Activated T-cell treated with anti-CD3 and anti-CD28 coated beads for 4 hours (primary cell): ENCODE data around the gene CDH13.

ENCODE experiments used
- DNase-seq: peaks from one replicate; pipeline ENCODE4 v3.0.0-alpha.2; 2020

Gene CDH13

DNA sequence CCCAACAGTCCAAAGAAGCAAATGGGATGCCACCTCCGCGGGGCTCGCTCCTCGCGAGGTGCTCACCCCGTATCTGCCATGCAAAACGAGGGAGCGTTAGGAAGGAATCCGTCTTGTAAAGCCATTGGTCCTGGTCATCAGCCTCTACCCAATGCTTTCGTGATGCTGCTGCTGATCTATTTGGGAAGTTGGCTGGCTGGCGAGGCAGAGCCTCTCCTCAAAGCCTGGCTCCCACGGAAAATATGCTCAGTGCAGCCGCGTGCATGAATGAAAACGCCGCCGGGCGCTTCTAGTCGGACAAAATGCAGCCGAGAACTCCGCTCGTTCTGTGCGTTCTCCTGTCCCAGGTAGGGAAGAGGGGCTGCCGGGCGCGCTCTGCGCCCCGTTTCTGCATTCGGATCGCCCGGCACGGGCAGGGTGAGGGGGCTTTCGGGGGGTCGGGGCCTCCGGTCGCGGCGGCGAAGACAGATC is at the start of gene CDH13:
CDH13 (plus strand) TSS at position 179 of the 471 bp plus-strand sequence.
- DNase-seq = no peak

DNA sequence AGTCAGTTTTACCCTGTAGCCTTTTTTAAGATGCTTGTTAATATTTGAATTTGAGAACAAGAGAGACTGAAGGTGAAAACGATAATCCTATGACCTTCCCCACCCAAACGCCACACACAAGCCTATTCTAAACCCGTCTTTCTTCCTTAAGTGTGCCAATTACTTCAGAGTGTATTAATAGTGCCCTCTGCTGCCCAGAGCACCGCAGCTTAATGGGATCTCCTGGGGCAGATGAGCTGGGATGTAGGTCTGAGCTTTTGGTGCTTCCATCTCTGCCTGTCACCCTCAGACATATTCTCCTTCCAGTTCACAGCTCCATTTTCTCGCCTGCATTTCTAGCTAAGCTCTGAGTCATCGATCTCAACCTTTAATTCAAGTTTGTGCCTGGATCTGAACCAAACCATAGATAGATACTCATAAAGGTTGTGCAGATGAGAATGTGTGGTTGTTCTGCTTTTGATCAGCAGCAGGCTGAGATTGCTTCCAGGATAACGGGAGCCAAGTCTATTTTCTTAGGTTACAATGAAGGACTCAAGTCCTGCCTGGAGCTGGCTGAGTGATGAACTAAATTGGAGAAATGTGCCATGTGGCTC is 46.4 kb upstream of the CDH13 start:
- no peak for DNase-seq

DNA sequence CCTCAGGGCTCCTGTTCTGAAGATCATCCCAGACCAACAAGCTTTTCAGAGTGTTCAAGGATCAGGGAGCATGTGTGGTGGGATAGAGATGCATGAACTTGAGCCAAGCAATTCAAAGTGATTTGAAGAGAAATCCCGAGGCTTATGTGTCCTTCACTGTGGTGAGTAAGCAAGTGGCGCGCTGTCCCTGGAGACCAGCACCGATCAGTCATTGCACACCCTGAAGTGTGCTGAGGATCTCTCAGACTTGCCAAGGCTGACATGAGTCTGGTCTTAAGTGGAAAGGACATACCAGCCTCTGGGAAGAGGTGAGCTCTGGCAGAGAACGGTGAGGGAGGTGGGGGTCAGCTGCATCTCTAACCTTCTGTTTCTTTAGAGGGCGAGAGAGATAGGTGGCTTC is 43.8 kb upstream of the CDH13 start:
- DNase-seq = no peak

DNA sequence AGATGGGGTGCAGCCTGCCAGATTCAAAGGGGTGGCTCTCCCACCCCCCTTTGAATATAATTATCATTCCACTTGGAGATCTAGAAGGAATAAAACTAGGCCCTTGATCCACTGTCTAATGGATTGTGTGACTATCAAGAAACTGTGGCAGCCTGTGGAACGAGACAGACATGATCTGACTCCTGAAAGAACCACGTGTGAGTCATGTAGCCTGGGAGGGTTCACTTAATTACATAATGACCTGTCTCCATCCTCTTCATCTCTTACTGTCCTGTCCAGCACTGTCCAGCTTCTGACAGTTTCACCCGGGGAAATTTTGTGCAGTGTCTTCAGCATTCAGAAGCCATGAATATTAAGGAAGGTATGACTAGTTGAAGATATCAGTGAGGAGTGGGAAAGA is 43.3 kb upstream of the CDH13 start:
- no peak for DNase-seq

DNA sequence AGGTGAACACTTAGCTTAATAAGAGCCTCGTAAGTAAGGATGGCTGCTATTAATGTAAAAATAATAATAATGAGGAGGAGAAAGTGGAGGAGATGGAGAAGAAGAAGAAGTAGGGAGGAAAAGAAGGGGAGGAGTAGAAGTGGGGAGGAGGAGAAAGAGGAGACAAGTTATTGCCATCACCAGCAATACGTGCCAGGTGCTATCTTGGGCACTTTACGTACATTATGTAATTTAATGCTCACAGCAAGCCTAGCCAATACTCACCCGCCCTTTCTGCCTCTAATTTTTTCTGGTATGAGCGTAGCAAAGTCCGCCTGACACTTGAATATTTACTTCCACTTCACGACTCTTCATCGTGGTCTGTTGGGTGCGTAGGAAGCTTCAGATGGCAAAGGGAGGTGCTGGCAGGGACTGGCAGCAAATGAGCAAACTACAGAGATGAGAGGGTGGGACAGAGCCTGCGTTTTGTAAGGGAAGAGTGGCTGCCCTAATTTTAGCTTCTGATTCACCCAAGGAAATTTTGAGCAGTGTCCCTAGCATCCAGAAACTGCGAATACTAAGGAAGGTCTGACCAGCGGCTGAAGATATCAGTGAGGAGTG is 42.1 kb upstream of the CDH13 start:
- DNase-seq = no peak

DNA sequence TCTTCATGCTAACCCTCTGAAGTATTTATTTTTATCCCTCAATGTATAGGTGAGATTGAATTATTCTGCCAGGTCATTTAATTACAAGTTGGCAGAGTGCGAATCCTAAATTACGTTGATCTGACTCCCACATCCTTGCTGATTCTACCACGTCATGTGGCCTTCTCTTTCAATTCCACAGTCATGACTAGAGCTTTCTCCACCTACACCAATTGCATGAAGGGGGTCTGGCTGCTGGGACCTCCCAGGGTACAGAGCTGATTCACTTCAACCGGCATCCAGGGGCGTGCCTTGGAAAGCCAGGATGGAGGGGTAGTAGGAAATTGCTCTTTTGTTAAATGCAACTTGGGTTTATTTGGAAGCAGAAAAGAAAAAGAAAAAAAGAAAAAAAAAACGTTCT is 41.1 kb upstream of the CDH13 start:
- no peak for DNase-seq

DNA sequence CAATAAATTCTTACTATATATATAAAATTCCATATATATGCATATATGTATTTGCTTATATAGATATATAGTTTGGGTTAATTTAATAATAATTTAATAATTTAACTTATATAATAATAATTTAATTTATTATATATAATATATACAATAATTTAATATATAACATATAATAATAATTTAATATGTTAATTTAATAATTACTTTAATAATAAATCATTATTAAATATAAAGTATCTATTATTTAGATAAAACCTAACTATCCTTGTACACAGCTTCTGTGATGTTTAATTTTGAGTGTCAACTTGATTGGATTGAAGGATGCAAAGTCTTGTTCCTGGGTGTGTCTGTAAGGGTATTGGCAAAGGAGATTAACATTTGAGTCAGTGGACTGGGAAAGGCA is 40.6 kb upstream of the CDH13 start:
- DNase-seq = no peak

DNA sequence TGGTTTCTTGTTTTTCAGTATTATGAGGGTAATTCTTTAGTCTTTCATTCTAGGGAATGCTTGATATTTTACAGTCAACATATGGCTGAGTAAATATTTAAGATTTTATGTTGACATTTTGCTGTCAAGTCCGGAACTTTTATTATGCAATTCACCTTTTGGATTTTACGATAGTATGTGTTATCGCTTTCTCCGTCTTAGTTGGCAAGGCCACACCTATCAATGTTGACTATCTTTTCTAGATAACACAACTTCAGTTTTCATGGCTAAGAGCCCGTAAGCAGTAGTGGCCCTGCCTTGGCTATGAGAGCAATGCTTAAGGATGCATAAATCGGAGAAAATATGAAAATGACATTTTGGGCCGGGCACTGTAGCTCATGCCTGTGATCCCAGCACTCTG is 39.5 kb upstream of the CDH13 start:
- no peak for DNase-seq

DNA sequence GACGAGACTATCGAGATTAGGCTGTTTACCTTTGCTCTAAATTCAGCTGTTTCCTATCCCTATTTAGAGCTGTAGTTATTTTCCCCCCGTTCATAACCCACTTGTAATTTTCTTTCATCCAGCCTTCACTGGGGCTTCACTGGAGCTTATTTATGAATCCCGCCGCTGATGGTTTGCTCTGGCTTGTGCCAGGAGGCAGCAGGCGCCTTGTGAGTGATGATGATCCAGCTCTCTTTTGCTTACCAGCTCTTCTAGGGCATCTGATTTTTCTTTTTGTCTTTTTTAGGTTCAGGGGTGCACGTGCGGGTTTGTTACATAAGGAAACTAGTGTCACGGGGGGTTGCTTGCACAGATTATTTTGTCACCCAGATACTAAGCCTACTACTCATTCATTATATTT is 37.4 kb upstream of the CDH13 start:
- DNase-seq = no peak

DNA sequence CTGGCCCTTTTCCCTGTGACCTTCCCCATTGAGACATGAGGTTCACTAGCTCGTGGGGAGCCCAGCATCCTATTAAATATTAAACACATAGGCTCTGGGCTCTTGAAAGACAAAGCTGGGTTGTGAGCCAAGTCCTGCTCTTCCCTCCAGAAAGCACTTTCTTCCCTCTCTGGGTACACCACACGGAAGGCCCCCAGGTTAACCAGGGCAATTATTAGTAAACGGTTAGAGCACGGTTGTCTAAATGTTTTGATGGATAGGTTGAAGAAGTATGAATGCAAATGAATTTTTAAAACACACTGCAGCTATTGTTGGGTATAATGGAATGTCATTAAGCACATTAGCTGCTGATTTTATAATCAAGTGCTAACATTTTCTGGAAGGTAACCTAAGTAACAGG is 32.7 kb upstream of the CDH13 start:
- DNase-seq = no peak

DNA sequence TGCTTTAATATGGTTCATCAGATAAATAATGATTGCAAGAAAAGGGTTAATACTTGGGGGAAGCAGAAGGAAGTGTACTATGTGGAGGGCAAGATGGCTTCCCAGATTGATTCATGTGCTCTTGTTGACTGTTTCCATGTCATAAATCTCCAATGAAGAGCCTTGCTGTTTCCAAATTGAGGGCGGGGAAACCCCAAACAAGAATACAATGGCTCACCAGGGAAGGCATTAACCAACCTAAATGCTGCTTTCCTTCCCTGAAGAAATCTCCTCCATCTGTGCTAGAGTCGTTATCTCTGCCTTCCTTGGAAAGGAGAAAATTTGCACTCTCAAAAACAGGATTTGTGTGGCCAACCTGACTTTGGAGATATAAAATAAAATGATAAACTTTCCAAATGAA is 28.0 kb upstream of the CDH13 start:
- no peak for DNase-seq

DNA sequence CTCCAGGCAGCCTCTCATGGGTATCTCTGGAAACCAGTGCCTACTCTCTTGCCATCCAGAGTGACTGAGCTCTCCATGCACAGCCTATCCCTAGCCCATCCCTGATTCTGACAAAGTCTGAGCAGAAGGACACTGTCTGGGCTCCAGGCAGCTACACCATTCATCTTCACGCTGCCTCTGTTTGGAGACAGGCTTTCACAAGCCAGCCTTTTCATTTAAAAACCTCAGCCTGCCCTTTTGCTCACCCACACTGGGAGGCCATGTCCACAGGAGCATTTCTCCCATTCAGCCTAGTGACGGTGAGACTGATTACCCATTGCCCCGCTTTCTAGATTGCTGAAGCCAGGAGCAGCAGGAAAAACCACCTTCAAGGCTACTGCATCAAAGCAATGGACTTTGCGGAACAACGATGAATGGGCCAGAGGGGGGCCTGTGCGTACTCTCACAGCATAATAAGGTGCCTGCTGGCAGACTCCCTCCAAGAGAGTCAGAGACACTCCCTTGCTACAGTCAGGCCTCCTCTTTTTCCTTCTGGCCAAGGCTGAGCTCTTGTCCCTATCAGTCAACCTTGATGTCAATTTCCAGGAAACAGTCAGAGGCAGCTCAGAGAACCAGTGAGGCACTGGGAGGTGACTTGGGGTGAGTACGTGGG is 24.7 kb upstream of the CDH13 start:
- no peak for DNase-seq

DNA sequence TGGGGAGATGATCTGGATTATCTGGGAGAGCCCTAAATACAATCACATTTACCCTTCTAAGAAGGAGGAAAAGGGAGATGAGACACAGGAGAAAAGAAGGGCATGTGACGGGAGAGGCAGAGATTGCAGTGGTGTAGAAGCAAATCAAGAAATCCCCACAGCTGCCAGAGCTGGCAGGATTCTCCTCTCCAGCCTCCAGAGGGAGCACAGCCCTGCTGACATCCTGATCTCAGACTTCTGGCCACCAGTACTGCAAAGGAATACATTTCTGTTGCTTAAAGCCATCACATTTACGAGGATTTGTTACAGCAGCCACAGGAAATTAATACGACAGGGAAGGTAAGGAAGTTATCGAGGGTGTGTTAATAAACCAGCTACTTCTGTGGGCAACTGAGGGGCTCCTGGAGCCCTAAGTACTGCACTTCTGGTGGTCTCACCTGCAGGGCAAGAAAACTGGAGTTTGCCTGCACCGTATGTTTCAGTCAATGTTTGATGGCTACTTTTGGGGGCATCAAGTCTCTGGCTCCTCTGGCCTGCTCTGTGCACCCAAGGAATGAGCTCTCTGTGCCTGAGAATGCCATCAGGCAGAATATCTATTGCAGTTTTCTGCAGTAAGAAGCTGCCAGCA is 22.9 kb upstream of the CDH13 start:
- no peak for DNase-seq

DNA sequence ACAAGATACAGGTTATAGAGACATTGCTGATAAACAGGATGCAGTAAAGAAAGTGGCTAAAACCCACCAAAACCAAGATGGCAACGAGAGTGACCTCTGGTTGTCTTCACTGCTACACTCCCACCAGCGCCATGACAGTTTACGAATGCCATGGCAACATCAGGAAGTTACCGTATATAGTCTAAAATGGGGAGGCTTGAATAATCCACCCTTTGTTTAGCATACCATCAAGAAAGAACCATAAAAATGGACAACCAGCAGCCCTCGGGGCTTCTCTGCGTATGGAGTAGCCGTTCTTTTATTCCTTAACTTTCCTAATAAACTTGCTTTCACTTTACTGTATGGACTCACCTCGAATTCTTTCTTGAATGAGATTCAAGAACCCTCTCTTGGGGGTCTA is 21.7 kb upstream of the CDH13 start:
- no peak for DNase-seq

DNA sequence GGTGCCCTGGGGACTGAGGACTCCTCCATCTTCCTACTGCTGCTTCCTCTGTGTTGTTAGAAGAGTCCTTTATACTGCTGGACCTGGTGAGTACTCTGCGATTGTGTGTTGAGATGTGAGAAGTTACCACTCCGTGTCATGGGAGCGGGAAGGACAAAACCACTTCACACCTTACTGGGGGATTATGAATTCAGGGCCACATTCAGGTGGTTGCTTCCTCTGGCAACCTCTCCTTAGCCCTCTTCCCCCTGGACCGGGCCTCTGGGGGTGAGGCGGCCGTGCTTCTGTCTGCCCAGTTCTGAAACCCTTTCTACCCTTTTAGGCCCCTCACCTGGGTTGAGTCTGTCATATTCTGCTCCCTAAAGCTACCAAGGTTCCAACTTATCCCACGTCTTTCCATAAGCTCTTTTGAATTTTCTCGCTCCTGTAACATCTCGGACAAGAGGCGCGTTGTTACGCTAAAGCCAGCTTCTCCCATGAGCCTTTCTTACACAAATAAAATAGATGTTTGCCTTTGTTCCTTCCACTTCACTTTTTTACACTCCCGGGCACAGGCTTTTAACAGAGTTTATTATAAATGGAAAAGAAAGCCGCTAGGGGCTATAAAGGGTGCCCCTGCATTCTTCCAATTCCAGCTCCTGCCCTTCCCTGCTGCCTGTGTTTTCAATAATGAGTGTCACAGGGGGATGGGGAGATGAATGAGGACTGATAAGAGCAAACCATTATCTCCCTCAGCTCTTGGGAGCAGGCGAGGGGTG is 20.7 kb upstream of the CDH13 start:
- no peak for DNase-seq

DNA sequence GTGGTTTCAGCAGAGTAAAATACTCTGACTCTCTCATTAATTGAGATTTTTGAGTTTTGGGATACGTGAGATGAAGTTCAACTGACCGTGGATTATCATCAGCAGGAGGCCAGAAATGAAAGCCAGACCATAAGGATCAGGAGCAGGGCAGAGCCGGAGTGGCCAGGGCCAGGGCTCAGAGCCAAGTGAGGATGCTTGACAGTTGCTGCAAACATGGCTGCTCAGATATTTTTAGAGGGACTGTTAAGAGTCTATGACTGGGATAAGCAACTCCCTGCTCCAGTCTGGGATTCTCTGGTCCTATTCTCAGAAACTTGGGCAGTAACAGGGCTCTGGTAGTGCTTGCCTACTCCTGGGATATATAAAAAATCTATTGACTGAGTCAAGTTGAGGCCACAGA is 17.6 kb upstream of the CDH13 start:
- DNase-seq = no peak

DNA sequence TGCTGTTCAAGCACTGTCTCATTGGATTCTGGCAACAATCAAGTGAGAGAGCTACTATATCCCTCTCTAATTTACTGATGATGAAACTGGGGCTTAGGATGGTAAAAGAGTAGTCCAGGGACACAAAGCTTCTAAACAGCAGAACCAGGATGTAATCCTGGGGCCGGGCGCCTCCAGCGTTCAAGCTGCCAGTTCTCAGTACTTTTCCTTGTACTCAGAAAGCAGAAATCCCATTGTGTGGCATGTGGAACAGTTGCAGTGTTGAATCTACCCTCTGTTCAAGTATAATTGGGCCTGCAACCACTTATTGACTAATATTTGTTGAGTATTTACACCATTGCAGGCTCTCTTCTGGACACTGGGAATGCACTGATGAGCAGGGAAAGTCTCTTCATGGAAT is 14.5 kb upstream of the CDH13 start:
- no peak for DNase-seq

DNA sequence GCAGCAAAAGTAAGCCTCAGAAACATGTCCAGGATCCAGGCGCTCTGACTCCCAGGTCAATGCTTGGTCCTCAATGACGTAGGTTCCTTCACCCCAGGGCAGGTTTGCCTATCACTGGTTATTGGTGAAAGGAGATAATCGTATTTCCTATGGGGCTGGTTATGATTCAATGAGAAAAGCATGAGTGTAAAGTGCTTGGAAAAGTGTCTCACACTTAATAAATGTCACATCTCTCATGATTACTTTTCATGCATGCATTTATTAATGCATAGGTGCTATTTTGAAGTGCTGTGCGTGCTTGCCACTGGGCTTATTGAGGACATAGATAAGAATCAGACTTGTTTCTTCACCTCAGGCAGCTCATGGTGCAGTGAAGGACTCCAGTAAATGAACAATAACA is 10.4 kb upstream of the CDH13 start:
- no peak for DNase-seq

DNA sequence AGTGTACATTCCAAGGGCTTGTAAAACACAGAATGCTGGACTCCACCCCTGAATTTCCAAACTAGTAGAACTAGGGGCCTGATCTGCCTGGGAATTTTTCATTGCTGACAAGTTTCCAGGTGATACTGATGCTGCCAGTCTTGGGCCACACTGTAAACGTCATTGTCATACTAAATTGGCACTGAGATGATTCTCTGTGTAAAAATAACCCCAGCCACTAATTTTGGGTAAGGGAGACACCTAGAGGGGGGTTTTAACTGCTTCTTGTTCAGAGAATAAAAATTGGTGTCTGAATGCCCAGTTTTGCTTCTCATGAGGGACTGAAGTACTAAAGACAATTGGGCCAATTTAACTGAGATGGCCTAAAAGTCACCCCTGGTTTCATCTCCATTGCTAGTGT is 5.0 kb upstream of the CDH13 start:
- no peak for DNase-seq

DNA sequence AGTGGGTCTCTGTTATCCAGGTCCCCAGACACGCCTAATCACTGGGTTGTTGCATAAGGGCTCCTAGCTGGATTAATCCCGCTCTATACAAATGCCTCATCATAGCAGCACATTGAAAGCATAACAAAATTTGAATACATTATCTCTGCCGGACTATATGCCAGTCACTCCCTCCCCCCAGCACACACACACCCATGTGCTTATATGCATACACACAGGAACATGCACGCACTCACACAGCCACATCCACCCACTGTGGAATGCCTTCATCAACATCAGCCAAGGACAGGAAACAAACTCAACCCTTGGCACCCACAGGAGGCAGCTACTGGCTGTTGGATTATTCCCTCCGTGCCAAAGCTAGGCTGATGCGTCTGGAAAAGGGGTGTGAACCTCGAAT is 3.5 kb upstream of the CDH13 start:
- no peak for DNase-seq

DNA sequence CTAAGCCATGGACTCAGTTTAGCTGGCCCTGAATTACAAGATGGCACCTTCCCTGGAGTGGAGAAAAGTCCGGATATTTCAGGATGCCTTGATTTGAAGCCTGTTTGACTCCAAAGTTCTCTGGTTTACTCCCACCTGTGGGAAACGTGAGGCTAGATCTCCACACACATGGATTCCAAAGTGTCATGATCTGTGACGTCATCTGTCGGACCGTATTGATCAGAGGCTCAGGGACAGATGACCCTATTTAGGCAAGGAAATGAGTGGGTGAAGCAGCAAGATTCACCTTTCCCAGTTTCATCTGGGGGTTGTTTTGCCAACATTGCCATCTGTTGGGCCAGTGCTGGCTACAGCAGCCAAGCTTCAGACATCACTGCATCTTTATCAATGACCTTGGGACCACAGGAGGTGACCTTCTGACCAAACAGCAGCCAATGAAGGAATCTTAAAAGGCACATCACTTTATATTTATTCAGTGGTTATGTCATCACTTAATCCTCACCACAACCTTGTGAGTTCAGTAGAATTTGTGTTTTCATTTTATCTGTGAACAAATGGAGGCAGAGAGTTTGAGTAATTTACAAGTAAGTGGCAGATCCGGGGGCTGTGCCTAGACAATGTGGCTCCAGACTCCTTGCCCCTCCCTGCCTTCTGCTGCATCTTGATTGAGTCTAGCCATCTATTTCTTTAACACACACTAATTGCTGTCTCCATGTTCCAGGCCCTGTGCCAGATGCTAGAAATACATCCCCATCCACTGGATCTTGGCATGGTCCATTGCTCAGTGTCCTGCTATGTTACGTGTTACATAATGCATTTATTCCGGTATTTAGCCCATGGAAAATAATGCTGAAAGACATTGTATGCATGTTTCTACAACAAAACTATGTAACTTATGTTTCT is 1.5 kb upstream of the CDH13 start:
- no peak for DNase-seq

DNA sequence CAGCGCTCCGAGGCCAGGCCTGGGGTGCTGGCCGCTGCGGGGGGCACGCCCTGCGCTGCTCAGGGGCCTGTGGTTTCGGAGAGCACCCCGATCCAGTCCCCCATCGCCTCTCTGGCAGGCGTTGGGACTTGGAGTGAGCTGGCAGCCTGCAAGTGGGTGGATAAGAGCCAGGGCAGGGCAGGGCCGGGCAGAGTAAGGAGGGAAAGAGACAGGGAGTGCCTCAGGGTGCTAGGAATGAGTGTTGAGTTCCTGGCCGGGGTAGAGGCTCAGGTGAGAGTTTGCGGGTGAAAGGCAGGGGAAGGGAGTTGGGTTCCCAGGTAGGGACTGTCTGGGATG is 1.3 kb downstream of the CDH13 start:
- DNase-seq = no peak

DNA sequence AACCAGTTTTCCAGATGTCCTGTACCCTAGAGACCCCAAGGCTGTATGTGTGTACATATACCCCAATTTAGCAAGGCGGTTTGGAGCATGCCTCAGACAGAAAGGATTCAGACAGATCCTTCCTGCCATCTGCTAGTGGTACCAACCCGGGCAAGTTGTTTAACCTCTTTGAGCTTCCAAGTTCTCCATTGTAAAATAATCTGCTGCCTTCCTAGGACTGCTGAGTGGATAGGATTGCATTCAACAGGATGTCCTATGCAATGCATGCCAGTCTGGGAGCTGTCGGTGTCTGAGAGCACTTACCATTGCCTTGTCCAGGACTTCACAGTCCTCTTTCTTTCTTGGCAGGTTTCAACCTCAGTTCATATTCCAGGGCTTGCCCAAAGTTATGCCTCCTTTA is 1.9 kb downstream of the CDH13 start:
- DNase-seq = no peak
